ENCODE results near the gene MFN2. TPM values are rescaled to one million over a fixed set of nuclear protein-coding genes. Genes with fewer than 3 reads are reported as not detected.

MFN2 gene
- total and polyA plus RNA-seq, 11 donors: 263 to 900 (median 625) TPM

DNA sequence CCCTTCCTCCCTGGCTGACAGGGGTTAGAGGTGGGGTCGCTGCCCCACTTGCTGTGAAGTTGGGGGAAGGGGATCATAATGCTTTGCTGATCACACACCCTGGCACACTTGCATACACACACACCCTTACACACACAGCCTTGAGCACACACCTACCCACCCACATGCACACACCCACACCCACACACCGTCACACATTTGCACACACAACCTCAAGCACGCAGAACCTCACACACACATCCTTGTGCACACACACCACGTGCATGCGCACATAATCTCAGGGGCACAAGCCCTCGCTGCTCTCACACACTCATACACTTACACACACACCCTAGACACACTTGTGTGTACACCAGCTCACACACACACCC lies 66.5 kb downstream of the MFN2 start:
- Histone ChIP-seq H3K36me3 (no peaks in the 10 kb centered on the region), H3K9me3 (no peaks in the 10 kb centered on the region), H3K27ac (no peak overlapping the region), H3K27me3 (no peaks in the 10 kb centered on the region), H3K4me3 (no peak overlapping the region), H3K4me1 (peaks cover 0 to 9% (median 3%) of the 10 kb centered on the region in 12 donors)
- TF ChIP-seq POLR2A (IDR thresholded peaks at IDR 0.05): no peak
- TF ChIP-seq, protein P1, sequence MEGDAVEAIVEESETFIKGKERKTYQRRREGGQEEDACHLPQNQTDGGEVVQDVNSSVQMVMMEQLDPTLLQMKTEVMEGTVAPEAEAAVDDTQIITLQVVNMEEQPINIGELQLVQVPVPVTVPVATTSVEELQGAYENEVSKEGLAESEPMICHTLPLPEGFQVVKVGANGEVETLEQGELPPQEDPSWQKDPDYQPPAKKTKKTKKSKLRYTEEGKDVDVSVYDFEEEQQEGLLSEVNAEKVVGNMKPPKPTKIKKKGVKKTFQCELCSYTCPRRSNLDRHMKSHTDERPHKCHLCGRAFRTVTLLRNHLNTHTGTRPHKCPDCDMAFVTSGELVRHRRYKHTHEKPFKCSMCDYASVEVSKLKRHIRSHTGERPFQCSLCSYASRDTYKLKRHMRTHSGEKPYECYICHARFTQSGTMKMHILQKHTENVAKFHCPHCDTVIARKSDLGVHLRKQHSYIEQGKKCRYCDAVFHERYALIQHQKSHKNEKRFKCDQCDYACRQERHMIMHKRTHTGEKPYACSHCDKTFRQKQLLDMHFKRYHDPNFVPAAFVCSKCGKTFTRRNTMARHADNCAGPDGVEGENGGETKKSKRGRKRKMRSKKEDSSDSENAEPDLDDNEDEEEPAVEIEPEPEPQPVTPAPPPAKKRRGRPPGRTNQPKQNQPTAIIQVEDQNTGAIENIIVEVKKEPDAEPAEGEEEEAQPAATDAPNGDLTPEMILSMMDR (IDR thresholded peaks at IDR 0.05): no peak
- intact Hi-C loops (cut with DNase I): no loop called here
- 88 to 93% (median 91%) methylated on average over 6 of the region's 6 CpGs for WGBS, 4 donors
- DNase-seq: no peak
- ATAC-seq: no peak

DNA sequence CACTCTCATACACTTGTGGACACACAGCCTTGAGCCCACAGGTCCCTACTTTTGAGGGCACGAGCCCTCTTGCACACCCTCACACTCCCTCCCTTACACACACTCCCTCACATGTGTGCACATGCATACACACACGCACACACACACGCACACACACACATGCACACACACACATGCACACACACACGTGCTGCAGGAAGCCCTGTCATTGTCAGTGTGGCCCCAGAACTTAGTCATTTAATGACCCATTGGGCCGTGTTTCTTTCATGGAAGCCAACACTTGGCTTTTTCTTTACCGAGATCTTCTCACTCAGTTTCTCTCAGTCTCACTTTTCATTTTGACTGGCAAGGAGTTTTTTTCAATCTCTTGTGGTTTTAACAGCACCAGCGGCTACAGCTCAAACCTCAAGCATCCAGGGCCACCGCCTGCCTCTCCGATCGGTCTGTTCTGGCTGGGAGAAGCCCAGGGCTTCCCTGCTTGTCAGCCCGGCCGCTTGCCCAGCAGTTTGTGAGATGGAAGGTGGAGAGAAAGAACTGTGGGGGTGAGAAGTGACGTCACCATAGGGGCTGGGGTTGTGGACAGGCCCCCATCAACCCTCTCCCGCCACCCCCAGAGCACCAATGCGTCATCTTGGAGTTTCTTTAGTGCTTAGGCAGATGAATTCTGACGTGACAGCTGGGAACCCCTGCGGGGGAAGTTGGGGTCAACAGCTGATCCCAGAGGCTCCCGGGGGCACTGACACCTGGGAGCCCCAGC lies 67.1 kb downstream of the MFN2 start:
- Histone ChIP-seq H3K27ac (no peak overlapping the region), H3K4me1 (peaks cover 0 to 15% (median 8%) of the 10 kb centered on the region in 12 donors), H3K9me3 (no peaks in the 10 kb centered on the region), H3K4me3 (no peak overlapping the region), H3K36me3 (no peaks in the 10 kb centered on the region), H3K27me3 (no peaks in the 10 kb centered on the region)
- 70 to 74% (median 72%) methylated on average over 17 to 18 of the region's 18 CpGs for WGBS, 4 donors
- no peak for TF ChIP-seq POLR2A (IDR thresholded peaks at IDR 0.05)
- TF ChIP-seq, protein P1 (IDR thresholded peaks at IDR 0.05): no peak
- DNase-seq (no peak), ATAC-seq (peak in 1 of 4 donors; percentile 11)
- intact Hi-C loops (cut with DNase I): no loop called here

DNA sequence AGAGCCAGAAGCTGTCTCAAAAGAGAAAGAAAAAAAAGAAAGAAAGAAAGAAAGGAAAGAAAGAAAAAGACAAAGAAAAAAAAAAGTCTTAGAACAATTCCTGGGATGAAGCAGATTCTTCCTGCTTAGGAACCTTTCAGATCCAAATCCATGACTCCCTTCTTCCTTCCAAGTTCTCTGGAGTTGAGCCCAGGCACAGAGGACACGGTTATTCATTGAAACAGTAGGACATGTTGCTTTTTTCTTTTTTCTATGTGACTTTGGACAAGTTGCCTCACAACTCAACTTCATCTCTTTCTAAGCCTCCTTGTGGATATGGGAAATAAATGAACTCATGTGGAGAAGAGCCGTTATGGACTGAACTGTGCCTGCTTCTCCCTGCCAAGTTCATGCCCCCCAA lies 68.1 kb downstream of the MFN2 start:
- Histone ChIP-seq H3K27me3 (no peaks in the 10 kb centered on the region), H3K9me3 (no peaks in the 10 kb centered on the region), H3K27ac (no peak overlapping the region), H3K36me3 (no peaks in the 10 kb centered on the region), H3K4me1 (peaks cover 0 to 25% (median 16%) of the 10 kb centered on the region in 12 donors), H3K4me3 (no peak overlapping the region)
- ATAC-seq (no peak), DNase-seq (no peak)
- no peak for TF ChIP-seq POLR2A (IDR thresholded peaks at IDR 0.05)
- TF ChIP-seq, protein P1 (IDR thresholded peaks at IDR 0.05): no peak
- whole genome bisulfite sequencing, 4 donors: 43 to 67% (median 50%) methylated on average over 2 of the region's 2 CpGs
- intact Hi-C loops (cut with DNase I): no loop called here

DNA sequence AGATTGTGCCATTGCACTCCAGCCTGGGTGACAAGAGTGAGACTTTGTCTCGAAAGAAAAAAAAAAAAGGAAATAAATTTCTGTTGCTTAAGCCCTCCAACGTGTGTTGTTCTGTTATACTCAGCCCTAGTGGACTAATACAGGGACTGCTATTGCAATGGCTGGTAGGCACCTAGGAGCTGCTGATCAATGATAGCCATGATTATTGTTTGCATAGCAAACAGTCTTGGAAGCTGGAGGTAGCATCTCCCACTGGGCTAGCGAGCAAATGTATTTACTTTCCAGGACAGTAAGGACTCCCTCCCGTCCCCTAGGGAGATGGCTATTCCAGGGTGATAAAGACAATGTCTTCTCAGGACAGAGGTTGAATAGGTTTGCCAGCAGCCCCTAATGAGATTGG lies 69.4 kb downstream of the MFN2 start:
- 71 to 80% (median 75%) methylated on average over 4 of the region's 4 CpGs for WGBS, 4 donors
- ATAC-seq: no peak

More for the DNA sequence above, 69.4 kb downstream of the MFN2 start:
- Histone ChIP-seq H3K4me3 (no peak overlapping the region), H3K4me1 (peaks cover 0 to 24% (median 16%) of the 10 kb centered on the region in 12 donors), H3K9me3 (no peaks in the 10 kb centered on the region), H3K27ac (no peak overlapping the region), H3K27me3 (no peaks in the 10 kb centered on the region), H3K36me3 (no peaks in the 10 kb centered on the region)
- TF ChIP-seq, protein P1 (IDR thresholded peaks at IDR 0.05): no peak
- no peak for TF ChIP-seq POLR2A (IDR thresholded peaks at IDR 0.05)
- DNase-seq: no peak
- intact Hi-C loops (cut with DNase I): no loop called here

All from heart left ventricle (tissue), 16 donors.